DND-41 (cell line): Measurements from ENCODE around the gene MFSD2A.

ENCODE experiments used
- CTCF ChIP-seq: IDR thresholded peaks from 2 replicates; pipeline ENCODE4 v1.5.1; 2012; ENCODE audit warnings: borderline replicate concordance, low read length, moderate library complexity, mild to moderate bottlenecking; ENCODE audit not compliant: poor library complexity, severe bottlenecking; ENCODE audit errors: extremely low read depth
- EZH2 ChIP-seq: IDR thresholded peaks from 3 replicates; pipeline ENCODE4 v1.6.1; 2012; ENCODE audit warnings: borderline replicate concordance, low read depth, mild to moderate bottlenecking, moderate library complexity, low read length, inconsistent platforms; ENCODE audit not compliant: severe bottlenecking

GRCh38 chr1:40014812-40015594, 60.1 kb downstream of the MFSD2A start:
- TF ChIP-seq CTCF (no peak), EZH2 (no peak)
